HepG2 (cell line): ENCODE results near the gene ZNF22. TPM values are rescaled to one million over a fixed set of nuclear protein-coding genes. Genes with fewer than 3 reads are reported as not detected.

Experiments
- AGO1 ChIP-seq: fragments of 200-400 bp; formaldehyde crosslinking; IDR thresholded peaks from 2 replicates; pipeline ENCODE4 v1.6.1; 2017; ENCODE audit warnings: mild to moderate bottlenecking, low read depth, low read length, moderate library complexity; ENCODE audit not compliant: poor library complexity, severe bottlenecking
- ARID4A ChIP-seq: sonication (generic); formaldehyde crosslinking; IDR thresholded peaks from 2 replicates; pipeline ENCODE4 v1.5.0; 2020; ENCODE audit warnings: mild to moderate bottlenecking, missing genetic modification reagents, borderline replicate concordance
- ATF3 ChIP-seq: sonication (generic); formaldehyde crosslinking; IDR thresholded peaks from 2 replicates; pipeline ENCODE4 v1.4.0; 2020; ENCODE audit warnings: missing genetic modification reagents
- FOXK1 ChIP-seq: sonication (generic); formaldehyde crosslinking; IDR thresholded peaks from 2 replicates; pipeline ENCODE4 v1.4.0; 2020; ENCODE audit warnings: low read depth, missing genetic modification reagents, borderline replicate concordance
- MEIS1 ChIP-seq: sonication (generic); formaldehyde crosslinking; IDR thresholded peaks from 2 replicates; pipeline ENCODE4 v1.9.0; 2021; ENCODE audit warnings: mild to moderate bottlenecking, missing genetic modification reagents, moderate library complexity, borderline replicate concordance
- REL ChIP-seq: sonication (generic); formaldehyde crosslinking; conservative IDR thresholded peaks from 2 replicates; pipeline ENCODE4 v1.8.0; 2022; ENCODE audit warnings: mild to moderate bottlenecking, missing genetic modification reagents, moderate library complexity
- RNF2 ChIP-seq: fragments of 450-650 bp; conservative IDR thresholded peaks from 2 replicates; pipeline ENCODE4 v1.6.1; 2016; ENCODE audit warnings: low read depth
- SNAI1 ChIP-seq: sonication (generic); formaldehyde crosslinking; IDR thresholded peaks from 2 replicates; pipeline ENCODE4 v1.5.0; 2020; ENCODE audit warnings: mild to moderate bottlenecking, missing genetic modification reagents, borderline replicate concordance
- SRY ChIP-seq: sonication (generic); formaldehyde crosslinking; IDR thresholded peaks from 2 replicates; pipeline ENCODE4 v1.8.0; 2022; ENCODE audit warnings: mild to moderate bottlenecking, missing genetic modification reagents
- TEAD3 ChIP-seq: optimal IDR thresholded peaks from 2 replicates; pipeline ENCODE3; 2016; ENCODE audit warnings: borderline replicate concordance
- ZNF101 ChIP-seq: sonication (generic); formaldehyde crosslinking; IDR thresholded peaks from 2 replicates; pipeline ENCODE4 v1.4.0; 2020; ENCODE audit warnings: mild to moderate bottlenecking, low read depth, missing genetic modification reagents, borderline replicate concordance
- ZNF138 ChIP-seq: sonication (generic); formaldehyde crosslinking; IDR thresholded peaks from 2 replicates; pipeline ENCODE4 v1.5.0; 2020; ENCODE audit warnings: mild to moderate bottlenecking, low read depth, missing genetic modification reagents
- ZNF30 ChIP-seq: sonication (generic); formaldehyde crosslinking; IDR thresholded peaks from 2 replicates; pipeline ENCODE4 v1.5.0; 2020; ENCODE audit warnings: mild to moderate bottlenecking, missing genetic modification reagents
- polyA plus RNA-seq, 8 experiments: library from polyadenylated mRNA; depleted of rRNA in 3 of 8; stranded (reverse) in 7 of 8; unstranded in 1 of 8; fragments of >200 nt; fragmentation: Illumina TruSeq in 4 of 8; extraction: Trizol in 4 of 8; gene quantifications; 2 replicates each; pipeline versions ENCODE4 v1.2.1 to v1.2.3, GENCODE V29; 2011 to 2016; ENCODE audit warnings: low read depth in 4 of 8, missing spikeins in 1 of 8, mixed read lengths in 1 of 8; ENCODE audit not compliant: insufficient read depth in 1 of 8
- total RNA-seq, 5 experiments: library from RNA; depleted of rRNA; stranded (reverse); fragments of >200 nt; fragmentation: Illumina TruSeq; extraction: Trizol; gene quantifications; 2 replicates each; pipeline ENCODE4 v1.2.3, GENCODE V29; 2016; ENCODE audit warnings: low read depth in 1 of 5
- TF ChIP-seq, protein P1 (sequence below): IDR thresholded peaks from 2 replicates; pipeline ENCODE4 v1.6.1; 2012; ENCODE audit warnings: low read depth, low read length, improper control_type of control experiment
- TF ChIP-seq, protein P2 (sequence below), 2 experiments: sonication (generic) in 1 of 2; formaldehyde crosslinking in 1 of 2; IDR thresholded peaks; 2 replicates each; pipeline versions ENCODE4 v1.4.0 to v1.6.1; 2018 to 2020; ENCODE audit warnings: missing genetic modification reagents in 2 of 2, borderline replicate concordance in 1 of 2, low read depth in 1 of 2, mild to moderate bottlenecking in 1 of 2, missing biosample characterization in 1 of 2
- TF ChIP-seq, protein P3 (sequence below): sonication (generic); formaldehyde crosslinking; IDR thresholded peaks from 2 replicates; pipeline ENCODE4 v1.4.0; 2020; ENCODE audit warnings: mild to moderate bottlenecking, missing genetic modification reagents

ZNF22 gene
- total and polyA plus RNA-seq, 2 of the 13 experiments (the other 11 are each of a cell fraction or from before 2014, with no cell fraction given): 0.40 to 1.3 TPM

- TF ChIP-seq, protein P1, sequence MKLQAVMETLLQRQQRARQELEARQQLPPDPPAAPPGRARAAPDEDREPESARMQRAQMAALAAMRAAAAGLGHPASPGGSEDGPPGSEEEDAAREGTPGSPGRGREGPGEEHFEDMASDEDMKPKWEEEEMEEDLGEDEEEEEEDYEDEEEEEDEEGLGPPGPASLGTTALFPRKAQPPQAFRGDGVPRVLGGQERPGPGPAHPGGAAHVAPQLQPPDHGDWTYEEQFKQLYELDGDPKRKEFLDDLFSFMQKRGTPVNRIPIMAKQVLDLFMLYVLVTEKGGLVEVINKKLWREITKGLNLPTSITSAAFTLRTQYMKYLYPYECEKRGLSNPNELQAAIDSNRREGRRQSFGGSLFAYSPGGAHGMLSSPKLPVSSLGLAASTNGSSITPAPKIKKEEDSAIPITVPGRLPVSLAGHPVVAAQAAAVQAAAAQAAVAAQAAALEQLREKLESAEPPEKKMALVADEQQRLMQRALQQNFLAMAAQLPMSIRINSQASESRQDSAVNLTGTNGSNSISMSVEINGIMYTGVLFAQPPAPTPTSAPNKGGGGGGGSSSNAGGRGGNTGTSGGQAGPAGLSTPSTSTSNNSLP: no peak
- TF ChIP-seq ARID4A (CRISPR knock-in tag) (no peak), ZNF101 (CRISPR knock-in tag) (no peak), RNF2 (no peak), SNAI1 (CRISPR knock-in tag) (no peak), ATF3 (CRISPR knock-in tag) (0 out of 2 replicates have a peak, but pooled peaks have one; percentile 25), SRY (CRISPR knock-in tag) (no peak), FOXK1 (peak; percentile 55; the same call in 1 of the 2 replicates), REL (CRISPR knock-in tag) (no peak), MEIS1 (CRISPR knock-in tag) (no peak), AGO1 (peak; percentile 89), ZNF138 (CRISPR knock-in tag) (peak; percentile 9; the same call in 1 of the 2 replicates), ZNF30 (CRISPR knock-in tag) (no peak), TEAD3 (CRISPR knock-in tag) (no peak)
- TF ChIP-seq, protein P2, sequence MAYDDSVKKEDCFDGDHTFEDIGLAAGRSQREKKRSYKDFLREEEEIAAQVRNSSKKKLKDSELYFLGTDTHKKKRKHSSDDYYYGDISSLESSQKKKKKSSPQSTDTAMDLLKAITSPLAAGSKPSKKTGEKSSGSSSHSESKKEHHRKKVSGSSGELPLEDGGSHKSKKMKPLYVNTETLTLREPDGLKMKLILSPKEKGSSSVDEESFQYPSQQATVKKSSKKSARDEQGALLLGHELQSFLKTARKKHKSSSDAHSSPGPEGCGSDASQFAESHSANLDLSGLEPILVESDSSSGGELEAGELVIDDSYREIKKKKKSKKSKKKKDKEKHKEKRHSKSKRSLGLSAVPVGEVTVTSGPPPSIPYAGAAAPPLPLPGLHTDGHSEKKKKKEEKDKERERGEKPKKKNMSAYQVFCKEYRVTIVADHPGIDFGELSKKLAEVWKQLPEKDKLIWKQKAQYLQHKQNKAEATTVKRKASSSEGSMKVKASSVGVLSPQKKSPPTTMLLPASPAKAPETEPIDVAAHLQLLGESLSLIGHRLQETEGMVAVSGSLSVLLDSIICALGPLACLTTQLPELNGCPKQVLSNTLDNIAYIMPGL (CRISPR knock-in tag; IDR thresholded peaks at IDR 0.05; ENCODE audit: borderline replicate concordance in 1 of 2, low read depth in 1 of 2): peak; percentile 23 to 44; a peak in 1 of 4 replicates
- TF ChIP-seq, protein P3, sequence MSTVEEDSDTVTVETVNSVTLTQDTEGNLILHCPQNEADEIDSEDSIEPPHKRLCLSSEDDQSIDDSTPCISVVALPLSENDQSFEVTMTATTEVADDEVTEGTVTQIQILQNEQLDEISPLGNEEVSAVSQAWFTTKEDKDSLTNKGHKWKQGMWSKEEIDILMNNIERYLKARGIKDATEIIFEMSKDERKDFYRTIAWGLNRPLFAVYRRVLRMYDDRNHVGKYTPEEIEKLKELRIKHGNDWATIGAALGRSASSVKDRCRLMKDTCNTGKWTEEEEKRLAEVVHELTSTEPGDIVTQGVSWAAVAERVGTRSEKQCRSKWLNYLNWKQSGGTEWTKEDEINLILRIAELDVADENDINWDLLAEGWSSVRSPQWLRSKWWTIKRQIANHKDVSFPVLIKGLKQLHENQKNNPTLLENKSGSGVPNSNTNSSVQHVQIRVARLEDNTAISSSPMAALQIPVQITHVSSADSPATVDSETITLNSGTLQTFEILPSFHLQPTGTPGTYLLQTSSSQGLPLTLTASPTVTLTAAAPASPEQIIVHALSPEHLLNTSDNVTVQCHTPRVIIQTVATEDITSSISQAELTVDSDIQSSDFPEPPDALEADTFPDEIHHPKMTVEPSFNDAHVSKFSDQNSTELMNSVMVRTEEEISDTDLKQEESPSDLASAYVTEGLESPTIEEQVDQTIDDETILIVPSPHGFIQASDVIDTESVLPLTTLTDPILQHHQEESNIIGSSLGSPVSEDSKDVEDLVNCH (CRISPR knock-in tag): no peak
Observed at GRCh38 chr10:44975431-44976331, 25.0 kb upstream of the ZNF22 start (continued).
